KOPT-K1 (cell line): ENCODE measurements around the gene CDC42EP5.

Source experiments
- H3K27ac ChIP-seq: fragments of 200-600 bp; sonication (generic); 2 replicates; pipeline ENCODE4 v1.5.1; 2016; ENCODE audit warnings: antibody characterized with exemption, mild to moderate bottlenecking, low read depth, low read length; ENCODE audit not compliant: poor library complexity, severe bottlenecking
- H3K36me3 ChIP-seq: fragments of 200-600 bp; sonication (generic); 2 replicates; pipeline ENCODE4 v1.5.1; 2017; ENCODE audit warnings: antibody characterized with exemption, mild to moderate bottlenecking, low read length, moderate library complexity; ENCODE audit not compliant: insufficient read depth
- H3K9me3 ChIP-seq: fragments of 200-600 bp; sonication (generic); 2 replicates; pipeline ENCODE4 v1.5.1; 2017; ENCODE audit warnings: antibody characterized with exemption, low read length, mild to moderate bottlenecking; ENCODE audit not compliant: insufficient read depth, poor library complexity, severe bottlenecking

CDC42EP5 gene

GRCh38 chr19:54460230-54461005 is 12.7 kb downstream of the CDC42EP5 start:
- Histone ChIP-seq H3K9me3 (no peaks in the 10 kb centered on the region), H3K27ac (no peak overlapping the region), H3K36me3 (peaks cover 75% of the 10 kb centered on the region)

- Histone ChIP-seq H3K36me3 (peaks cover 83% of the 10 kb centered on the region), H3K9me3 (no peaks in the 10 kb centered on the region), H3K27ac (no peak overlapping the region)
Observed at GRCh38 chr19:54459282-54460229, 13.5 kb downstream of the CDC42EP5 start.

- no peaks in the 10 kb centered on the region for H3K9me3 ChIP-seq
Observed at GRCh38 chr19:54458648-54459281, 14.3 kb downstream of the CDC42EP5 start.

DNA sequence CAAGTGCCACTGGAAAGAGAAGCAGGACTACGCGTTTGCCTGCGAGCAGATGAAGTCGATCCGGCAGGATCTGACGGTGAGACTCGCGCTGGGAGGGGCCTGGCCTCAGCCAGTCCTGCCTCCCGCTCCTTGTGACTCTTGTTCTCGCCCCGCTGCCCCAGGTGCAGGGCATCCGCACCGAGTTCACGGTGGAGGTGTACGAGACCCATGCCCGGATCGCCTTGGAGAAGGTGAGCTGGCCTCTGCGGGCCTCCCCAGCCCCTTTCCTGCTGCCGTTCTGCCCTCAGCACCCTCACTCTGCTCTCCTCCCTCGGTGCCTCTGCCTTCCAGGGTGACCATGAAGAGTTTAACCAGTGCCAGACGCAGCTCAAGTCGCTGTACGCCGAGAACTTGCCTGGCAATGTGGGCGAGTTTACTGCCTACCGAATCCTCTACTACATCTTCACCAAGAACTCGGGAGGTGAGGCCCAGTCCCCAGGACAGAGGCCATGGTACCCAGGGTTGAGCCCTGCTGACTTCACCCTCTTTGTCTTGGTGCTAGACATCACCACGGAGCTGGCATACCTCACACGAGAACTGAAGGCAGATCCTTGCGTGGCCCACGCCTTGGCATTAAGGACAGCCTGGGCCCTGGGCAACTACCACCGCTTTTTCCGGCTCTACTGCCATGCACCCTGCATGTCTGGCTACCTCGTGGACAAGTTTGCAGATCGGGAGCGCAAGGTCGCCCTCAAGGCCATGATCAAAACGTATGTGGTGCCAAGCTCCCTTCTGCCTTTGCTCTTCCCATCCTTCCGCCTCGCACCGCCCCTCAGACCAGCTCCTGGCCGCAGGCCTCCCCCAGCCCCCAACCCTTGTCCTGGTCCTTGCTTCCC is 15.1 kb downstream of the CDC42EP5 start:
- peaks cover 98% of the 10 kb centered on the region for H3K36me3 ChIP-seq
- no peak overlapping the region for H3K27ac ChIP-seq
- H3K9me3 ChIP-seq: no peaks in the 10 kb centered on the region

More at GRCh38 chr19:54458648-54459281, 14.3 kb downstream of the CDC42EP5 start:
- Histone ChIP-seq H3K36me3 (peaks cover 91% of the 10 kb centered on the region), H3K27ac (no peak overlapping the region)

- no peak overlapping the region for H3K27ac ChIP-seq
- no peaks in the 10 kb centered on the region for H3K9me3 ChIP-seq
- H3K36me3 ChIP-seq: peaks cover 98% of the 10 kb centered on the region
Observed at GRCh38 chr19:54456423-54457373, 16.4 kb downstream of the CDC42EP5 start.

DNA sequence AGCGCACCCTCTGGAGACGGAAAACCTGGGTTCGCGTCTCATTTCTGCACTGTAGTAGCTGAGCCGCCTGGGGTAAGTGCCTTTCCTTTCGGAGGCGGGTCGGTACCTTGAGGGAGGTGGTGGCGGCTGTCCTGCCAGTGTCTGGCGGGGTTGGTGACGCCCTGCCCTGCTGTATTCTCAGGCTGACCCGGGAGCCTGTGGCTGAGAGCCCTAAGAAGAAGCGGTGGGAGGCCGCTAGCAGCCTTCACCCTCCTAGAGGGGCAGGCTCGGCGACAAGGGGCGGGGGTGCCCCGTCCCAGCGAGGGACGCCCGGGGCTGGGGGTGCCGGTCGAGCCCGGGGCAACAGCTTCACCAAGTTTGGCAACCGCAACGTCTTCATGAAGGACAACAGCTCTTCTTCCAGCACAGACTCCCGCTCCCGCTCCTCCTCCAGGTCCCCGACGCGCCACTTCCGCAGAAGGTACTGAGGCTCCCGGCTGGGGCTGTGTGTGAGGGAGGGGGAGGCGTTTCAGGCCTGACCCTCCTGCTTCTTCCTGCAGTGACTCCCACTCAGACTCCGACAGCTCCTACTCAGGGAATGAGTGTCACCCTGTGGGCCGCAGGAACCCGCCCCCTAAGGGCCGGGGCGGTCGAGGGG is 17.2 kb downstream of the CDC42EP5 start:
- Histone ChIP-seq H3K36me3 (peaks cover 98% of the 10 kb centered on the region), H3K9me3 (no peaks in the 10 kb centered on the region), H3K27ac (no peak overlapping the region)

DNA sequence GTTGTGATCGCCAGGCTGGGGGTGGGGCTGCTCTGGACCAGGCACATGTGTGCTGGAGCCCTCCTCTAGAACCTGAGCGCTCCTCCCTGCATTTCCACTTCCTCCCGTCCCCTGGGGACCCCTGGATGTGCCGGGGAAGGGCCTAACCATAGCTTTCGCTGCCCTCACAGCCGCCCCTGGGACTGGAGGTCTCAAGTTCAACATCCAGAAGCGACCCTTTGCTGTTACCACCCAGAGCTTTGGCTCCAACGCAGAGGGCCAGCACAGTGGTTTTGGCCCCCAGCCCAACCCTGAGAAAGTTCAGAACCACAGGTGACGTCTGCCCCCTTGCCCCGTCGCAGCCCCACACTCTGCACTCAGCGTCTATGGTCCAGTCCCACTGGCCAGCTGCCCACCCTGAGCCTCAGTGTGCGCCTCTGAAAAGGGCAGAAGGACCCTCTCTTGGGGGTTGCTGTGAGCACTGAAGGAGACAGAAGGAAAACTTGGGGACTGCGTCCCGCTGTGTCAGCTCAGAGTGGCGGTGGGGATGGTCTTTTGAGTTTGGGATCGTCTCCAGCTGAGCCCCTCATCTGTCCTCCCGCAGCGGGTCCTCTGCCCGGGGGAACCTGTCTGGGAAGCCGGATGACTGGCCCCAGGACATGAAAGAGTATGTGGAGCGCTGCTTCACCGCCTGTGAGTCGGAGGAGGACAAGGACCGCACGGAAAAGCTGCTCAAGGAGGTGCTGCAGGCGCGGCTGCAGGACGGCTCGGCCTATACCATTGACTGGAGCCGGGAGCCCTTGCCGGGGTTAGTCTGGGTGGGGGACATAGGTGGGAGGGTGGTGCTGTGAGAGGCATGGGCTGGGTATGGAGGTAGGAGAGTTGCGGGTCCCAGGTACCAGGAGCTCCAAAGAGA is 18.1 kb downstream of the CDC42EP5 start:
- Histone ChIP-seq H3K27ac (no peak overlapping the region), H3K36me3 (peaks cover 93% of the 10 kb centered on the region), H3K9me3 (no peaks in the 10 kb centered on the region)

GRCh38 chr19:54453921-54454780 is 18.9 kb downstream of the CDC42EP5 start:
- Histone ChIP-seq H3K27ac (no peak overlapping the region), H3K36me3 (peaks cover 84% of the 10 kb centered on the region)

GRCh38 chr19:54452626-54453025 is 20.5 kb downstream of the CDC42EP5 start:
- Histone ChIP-seq H3K9me3 (no peaks in the 10 kb centered on the region), H3K27ac (no peak overlapping the region), H3K36me3 (peaks cover 69% of the 10 kb centered on the region)

More at GRCh38 chr19:54453921-54454780, 18.9 kb downstream of the CDC42EP5 start:
- no peaks in the 10 kb centered on the region for H3K9me3 ChIP-seq

GRCh38 chr19:54451997-54452396 is 21.1 kb downstream of the CDC42EP5 start:
- peaks cover 63% of the 10 kb centered on the region for H3K36me3 ChIP-seq
- no peak overlapping the region for H3K27ac ChIP-seq

DNA sequence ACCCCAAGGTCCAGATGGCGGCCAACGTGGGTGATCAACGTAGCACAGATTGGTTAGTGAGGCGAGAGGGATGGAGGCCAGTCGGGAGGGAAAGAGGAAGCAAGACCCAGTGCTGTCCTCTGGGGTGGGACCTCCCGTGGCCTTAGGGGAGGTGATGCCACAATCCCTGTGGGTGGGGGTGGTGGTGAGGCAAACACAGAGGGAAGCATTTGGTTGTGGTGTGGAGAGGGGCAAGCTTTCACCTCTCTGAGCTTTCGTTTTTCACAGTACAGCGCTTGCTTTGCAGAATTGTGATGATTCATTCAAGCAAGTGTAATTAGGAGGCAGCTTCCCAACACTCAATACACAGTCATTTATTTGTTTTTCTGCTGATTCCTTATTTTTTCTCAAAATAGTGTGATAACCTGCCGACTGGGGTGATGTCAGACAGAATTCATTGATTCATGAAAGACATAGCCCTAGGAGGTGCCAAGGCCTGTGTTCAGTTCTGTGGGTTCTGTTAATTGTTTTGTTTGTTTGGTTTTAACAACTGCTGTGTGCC is 21.7 kb downstream of the CDC42EP5 start:
- no peaks in the 10 kb centered on the region for H3K9me3 ChIP-seq
- peaks cover 57% of the 10 kb centered on the region for H3K36me3 ChIP-seq
- no peak overlapping the region for H3K27ac ChIP-seq

More at GRCh38 chr19:54451997-54452396, 21.1 kb downstream of the CDC42EP5 start:
- H3K9me3 ChIP-seq: no peaks in the 10 kb centered on the region
